Ishikawa (cell line): Measurements from ENCODE around the gene PTPRJ.

ENCODE experiments used
- EP300 ChIP-seq: IDR thresholded peaks from 2 replicates; pipeline ENCODE4 v1.6.1; 2012; ENCODE audit warnings: borderline replicate concordance
- FOXM1 ChIP-seq: IDR thresholded peaks from 2 replicates; pipeline ENCODE4 v1.6.1; 2012; ENCODE audit warnings: low read depth, borderline replicate concordance
- RAD21 ChIP-seq: IDR thresholded peaks from 2 replicates; pipeline ENCODE4 v1.6.1; 2012; ENCODE audit warnings: low read depth
- REST ChIP-seq: IDR thresholded peaks from 2 replicates; pipeline ENCODE4 v1.6.1; 2012; ENCODE audit warnings: low read depth, mild to moderate bottlenecking
- TEAD4 ChIP-seq: IDR thresholded peaks from 2 replicates; pipeline ENCODE4 v1.6.1; 2012

GRCh38 chr11:47964546-47964945 is 15.8 kb upstream of the PTPRJ start:
- TF ChIP-seq RAD21 (no peak), TEAD4 (no peak), FOXM1 (no peak), REST (no peak), EP300 (no peak)
